ENCODE measurements around the gene DCUN1D3.

DNA sequence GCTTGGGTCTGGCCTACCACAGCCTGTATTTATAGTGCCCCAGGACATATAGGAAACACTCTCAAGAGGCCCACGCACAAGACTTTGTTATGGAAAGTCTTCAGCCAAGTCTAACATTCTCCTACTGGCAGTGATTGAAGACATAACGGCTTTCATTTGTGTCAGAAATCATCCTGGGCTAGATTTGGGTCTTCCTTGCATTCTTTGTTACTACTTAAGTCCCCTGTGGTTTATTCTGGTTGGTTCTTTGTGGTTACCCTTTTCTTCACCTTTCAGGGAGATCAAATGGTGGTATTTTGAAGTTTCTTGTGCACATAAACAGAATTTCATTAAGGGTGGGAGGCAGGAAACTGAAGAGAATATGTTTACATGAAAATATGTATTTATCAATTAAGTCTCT is 56.1 kb downstream of the DCUN1D3 start:
- TF ChIP-seq, protein P1, sequence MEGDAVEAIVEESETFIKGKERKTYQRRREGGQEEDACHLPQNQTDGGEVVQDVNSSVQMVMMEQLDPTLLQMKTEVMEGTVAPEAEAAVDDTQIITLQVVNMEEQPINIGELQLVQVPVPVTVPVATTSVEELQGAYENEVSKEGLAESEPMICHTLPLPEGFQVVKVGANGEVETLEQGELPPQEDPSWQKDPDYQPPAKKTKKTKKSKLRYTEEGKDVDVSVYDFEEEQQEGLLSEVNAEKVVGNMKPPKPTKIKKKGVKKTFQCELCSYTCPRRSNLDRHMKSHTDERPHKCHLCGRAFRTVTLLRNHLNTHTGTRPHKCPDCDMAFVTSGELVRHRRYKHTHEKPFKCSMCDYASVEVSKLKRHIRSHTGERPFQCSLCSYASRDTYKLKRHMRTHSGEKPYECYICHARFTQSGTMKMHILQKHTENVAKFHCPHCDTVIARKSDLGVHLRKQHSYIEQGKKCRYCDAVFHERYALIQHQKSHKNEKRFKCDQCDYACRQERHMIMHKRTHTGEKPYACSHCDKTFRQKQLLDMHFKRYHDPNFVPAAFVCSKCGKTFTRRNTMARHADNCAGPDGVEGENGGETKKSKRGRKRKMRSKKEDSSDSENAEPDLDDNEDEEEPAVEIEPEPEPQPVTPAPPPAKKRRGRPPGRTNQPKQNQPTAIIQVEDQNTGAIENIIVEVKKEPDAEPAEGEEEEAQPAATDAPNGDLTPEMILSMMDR (conservative IDR thresholded peaks at IDR 0.05 in 1 of 2, IDR thresholded peaks at IDR 0.05 in 1 of 2; ENCODE audit: extremely low read depth in 1 of 2, insufficient read depth in 1 of 2, low read depth in 1 of 2, low read length in 2 of 2), result no peak
- TF ChIP-seq EZH2 (IDR thresholded peaks at IDR 0.05; ENCODE audit: borderline replicate concordance, low read length), result no peak

Measured in mammary epithelial cell (primary cell).